ENCODE data around the gene APMAP. TPM values are rescaled to one million over a fixed set of nuclear protein-coding genes. Genes with fewer than 3 reads are reported as not detected.

Gene APMAP
- total and polyA plus RNA-seq, 2 of the 13 experiments (the other 11 are each of a cell fraction or from before 2014, with no cell fraction given), result 168 to 214 TPM

- peak; percentile 97 for TF ChIP-seq ZNF331 (CRISPR knock-in tag; IDR thresholded peaks at IDR 0.05)
- peak; percentile 47; the same call in 1 of the 2 replicates for TF ChIP-seq BCL6 (CRISPR knock-in tag; IDR thresholded peaks at IDR 0.05)
- TF ChIP-seq SMAD1 (CRISPR knock-in tag; IDR thresholded peaks at IDR 0.05; ENCODE audit: borderline replicate concordance, low read depth), result 0 out of 2 replicates have a peak, but pooled peaks have one; percentile 50
- 0 out of 2 replicates have a peak, but pooled peaks have one; percentile 10 for TF ChIP-seq ZNF614 (CRISPR knock-in tag; IDR thresholded peaks at IDR 0.05; ENCODE audit: borderline replicate concordance)
- peak; percentile 66; the same call in 1 of the 2 replicates for TF ChIP-seq HNF1B (CRISPR knock-in tag; IDR thresholded peaks at IDR 0.05)
- peak; percentile 52; the same call in 1 of the 2 replicates for TF ChIP-seq YEATS4 (CRISPR knock-in tag; IDR thresholded peaks at IDR 0.05; ENCODE audit: borderline replicate concordance)
- TF ChIP-seq ZFP36L1 (CRISPR knock-in tag; IDR thresholded peaks at IDR 0.05), result peak; percentile 25; the same call in 1 of the 2 replicates
- TF ChIP-seq REL (CRISPR knock-in tag; conservative IDR thresholded peaks at IDR 0.05), result no peak
- 0 out of 4 replicates have a peak, but pooled peaks of 1 of the 2 experiments have one; percentile 44 for TF ChIP-seq ATF4 (CRISPR knock-in tag; IDR thresholded peaks at IDR 0.05)
- no peak for TF ChIP-seq ZNF276 (CRISPR knock-in tag; IDR thresholded peaks at IDR 0.05; ENCODE audit: low read depth)
- peak; percentile 68; the same call in 1 of the 2 replicates for TF ChIP-seq HOXD1 (CRISPR knock-in tag; IDR thresholded peaks at IDR 0.05)
- no peak for TF ChIP-seq MED1 (CRISPR knock-in tag; IDR thresholded peaks at IDR 0.05)
- peak; percentile 60; the same call in 1 of the 2 replicates for TF ChIP-seq RFXAP (CRISPR knock-in tag; IDR thresholded peaks at IDR 0.05; ENCODE audit: borderline replicate concordance)
- TF ChIP-seq MEIS2 (CRISPR knock-in tag; IDR thresholded peaks at IDR 0.05), result peak; percentile 73; the same call in 1 of the 2 replicates
- TF ChIP-seq EP300 (IDR thresholded peaks at IDR 0.05; ENCODE audit: low read depth in 2 of 2, low read length in 2 of 2), result peak in 1 of 2 experiments; percentile 55; a peak in 1 of 4 replicates
- TF ChIP-seq EP300 (CRISPR knock-in tag; IDR thresholded peaks at IDR 0.05; ENCODE audit: borderline replicate concordance), result no peak; the same call in 1 of the 2 replicates
- no peak for TF ChIP-seq ZNF281 (CRISPR knock-in tag; IDR thresholded peaks at IDR 0.05; ENCODE audit: borderline replicate concordance)
- no peak for TF ChIP-seq ZNF205 (CRISPR knock-in tag; IDR thresholded peaks at IDR 0.05)
- no peak for TF ChIP-seq U2AF1 (optimal IDR thresholded peaks at IDR 0.05; ENCODE audit: low read depth, low read length)
- TF ChIP-seq DRAP1 (CRISPR knock-in tag; IDR thresholded peaks at IDR 0.05), result no peak
Observed at GRCh38 chr20:25017257-25017803, 24.8 kb upstream of the APMAP start (continued).

Data from HepG2 (cell line).